Neural cell (in vitro differentiated cells): ENCODE measurements around the gene OVCA2.

ENCODE experiments used
- CTCF ChIP-seq: fragments of 450-650 bp; IDR thresholded peaks from 2 replicates; pipeline ENCODE4 v1.5.1; 2014; ENCODE audit warnings: antibody characterized with exemption, mild to moderate bottlenecking, moderate library complexity; ENCODE audit not compliant: poor library complexity, severe bottlenecking
- EP300 ChIP-seq: fragments of 450-650 bp; conservative IDR thresholded peaks from 2 replicates; pipeline ENCODE4 v1.6.1; 2014; ENCODE audit warnings: antibody characterized with exemption, mild to moderate bottlenecking, moderate library complexity; ENCODE audit not compliant: poor library complexity, severe bottlenecking
- EZH2 ChIP-seq: fragments of 200-600, 300-800 bp; shearing (Covaris generic), sonication (generic); IDR thresholded peaks from 2 replicates; pipeline ENCODE4 v1.6.1; 2014; ENCODE audit warnings: antibody characterized with exemption, low read length, borderline replicate concordance, mild to moderate bottlenecking; ENCODE audit not compliant: insufficient read depth, poor library complexity, severe bottlenecking
- TAF1 ChIP-seq: IDR thresholded peaks from 2 replicates; pipeline ENCODE4 v1.6.1; 2012; ENCODE audit warnings: low read depth
- TF ChIP-seq, protein P1 (sequence below): IDR thresholded peaks from 2 replicates; pipeline ENCODE4 v1.6.1; 2012; ENCODE audit warnings: borderline replicate concordance

DNA sequence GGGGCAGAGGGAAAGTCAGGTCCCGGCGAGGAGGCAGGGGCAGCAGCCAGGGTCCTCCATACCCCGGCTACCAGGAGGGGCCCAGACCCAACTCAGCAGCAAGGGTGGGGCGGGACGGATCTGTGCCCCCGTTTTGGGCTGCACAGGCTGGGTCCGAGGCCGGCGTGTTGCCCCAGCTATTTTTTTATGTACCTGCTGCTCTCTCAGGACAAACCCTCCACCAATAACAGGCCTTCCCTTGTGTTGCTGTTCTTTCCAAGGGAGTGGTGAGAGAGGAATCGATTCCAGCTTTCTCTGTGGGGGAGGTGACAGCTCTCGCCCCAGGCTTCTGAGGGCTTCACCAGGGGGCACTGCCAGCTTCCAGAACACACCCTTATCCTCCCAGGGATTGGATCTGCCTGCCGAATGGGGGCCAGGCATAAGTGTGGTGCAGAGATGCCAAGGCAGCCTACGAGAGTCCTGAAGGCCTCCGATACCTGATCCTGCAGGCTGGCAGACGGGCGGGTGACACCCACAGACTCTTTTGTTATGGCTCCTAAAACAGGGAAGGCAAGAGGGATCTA, 39.0 kb upstream of the OVCA2 start:
- TF ChIP-seq EZH2 (no peak), CTCF (no peak), TAF1 (no peak), EP300 (no peak)
- TF ChIP-seq, protein P1, sequence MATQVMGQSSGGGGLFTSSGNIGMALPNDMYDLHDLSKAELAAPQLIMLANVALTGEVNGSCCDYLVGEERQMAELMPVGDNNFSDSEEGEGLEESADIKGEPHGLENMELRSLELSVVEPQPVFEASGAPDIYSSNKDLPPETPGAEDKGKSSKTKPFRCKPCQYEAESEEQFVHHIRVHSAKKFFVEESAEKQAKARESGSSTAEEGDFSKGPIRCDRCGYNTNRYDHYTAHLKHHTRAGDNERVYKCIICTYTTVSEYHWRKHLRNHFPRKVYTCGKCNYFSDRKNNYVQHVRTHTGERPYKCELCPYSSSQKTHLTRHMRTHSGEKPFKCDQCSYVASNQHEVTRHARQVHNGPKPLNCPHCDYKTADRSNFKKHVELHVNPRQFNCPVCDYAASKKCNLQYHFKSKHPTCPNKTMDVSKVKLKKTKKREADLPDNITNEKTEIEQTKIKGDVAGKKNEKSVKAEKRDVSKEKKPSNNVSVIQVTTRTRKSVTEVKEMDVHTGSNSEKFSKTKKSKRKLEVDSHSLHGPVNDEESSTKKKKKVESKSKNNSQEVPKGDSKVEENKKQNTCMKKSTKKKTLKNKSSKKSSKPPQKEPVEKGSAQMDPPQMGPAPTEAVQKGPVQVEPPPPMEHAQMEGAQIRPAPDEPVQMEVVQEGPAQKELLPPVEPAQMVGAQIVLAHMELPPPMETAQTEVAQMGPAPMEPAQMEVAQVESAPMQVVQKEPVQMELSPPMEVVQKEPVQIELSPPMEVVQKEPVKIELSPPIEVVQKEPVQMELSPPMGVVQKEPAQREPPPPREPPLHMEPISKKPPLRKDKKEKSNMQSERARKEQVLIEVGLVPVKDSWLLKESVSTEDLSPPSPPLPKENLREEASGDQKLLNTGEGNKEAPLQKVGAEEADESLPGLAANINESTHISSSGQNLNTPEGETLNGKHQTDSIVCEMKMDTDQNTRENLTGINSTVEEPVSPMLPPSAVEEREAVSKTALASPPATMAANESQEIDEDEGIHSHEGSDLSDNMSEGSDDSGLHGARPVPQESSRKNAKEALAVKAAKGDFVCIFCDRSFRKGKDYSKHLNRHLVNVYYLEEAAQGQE, result no peak
